HG02870 (cell line): Measurements from ENCODE around the gene SLC38A3.

Experiments used
- ATAC-seq: cut with Tn5 transposase; IDR thresholded peaks from one replicate; pipeline ENCODE4 v1.9.1; 2021; ENCODE audit warnings: mild to moderate bottlenecking, moderate library complexity; ENCODE audit not compliant: unreplicated experiment

SLC38A3 gene

DNA sequence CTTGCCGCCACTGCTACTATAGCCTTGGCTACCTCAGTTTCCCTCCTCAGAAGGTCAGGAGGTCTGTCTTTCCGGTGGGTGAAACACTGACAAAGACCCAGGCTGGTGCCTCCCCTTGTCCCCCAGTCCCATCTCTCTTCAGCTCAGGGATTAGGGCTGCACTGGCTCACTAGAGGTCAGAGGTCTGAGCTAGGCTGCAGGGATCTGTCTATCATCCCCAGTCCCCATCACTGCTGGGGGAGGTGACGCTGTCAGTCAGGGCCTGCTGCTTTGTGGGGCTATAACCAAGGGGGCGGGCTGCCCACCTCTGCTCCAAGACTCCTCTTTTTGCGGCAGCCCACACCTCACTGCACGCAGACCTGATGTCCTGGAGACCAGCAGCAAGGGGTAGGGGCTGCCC lies 36.3 kb upstream of the SLC38A3 start:
- ATAC-seq, result no peak

DNA sequence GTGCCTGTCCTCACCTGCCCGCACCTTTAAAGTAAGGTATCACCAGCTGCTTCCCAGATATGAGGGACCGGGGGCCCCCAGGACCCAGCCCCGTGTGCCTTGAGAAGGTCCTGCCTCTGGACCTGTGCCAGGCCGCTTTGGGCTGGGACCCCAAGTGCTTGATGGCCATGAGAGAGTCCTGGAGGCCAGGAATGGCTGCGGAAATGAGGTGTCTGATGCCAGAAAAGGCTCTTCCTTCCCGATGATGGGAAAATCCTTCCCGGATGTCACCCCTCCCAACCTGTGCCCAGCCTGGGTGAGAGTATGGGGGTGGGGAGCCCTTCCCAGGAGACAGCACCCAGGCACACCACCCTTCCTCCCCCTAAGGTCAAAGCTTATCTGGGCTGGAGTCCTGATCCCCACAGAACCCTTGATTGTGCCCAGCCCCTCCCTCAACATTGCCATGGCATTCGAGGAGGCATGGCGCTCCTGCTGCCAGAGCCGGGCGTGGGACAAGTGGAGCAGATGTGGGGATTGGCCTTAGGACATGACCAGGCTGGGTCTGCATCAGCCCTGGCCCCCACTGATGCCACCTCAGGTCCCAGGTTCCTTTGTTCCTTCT lies 35.7 kb upstream of the SLC38A3 start:
- ATAC-seq, result no peak

DNA sequence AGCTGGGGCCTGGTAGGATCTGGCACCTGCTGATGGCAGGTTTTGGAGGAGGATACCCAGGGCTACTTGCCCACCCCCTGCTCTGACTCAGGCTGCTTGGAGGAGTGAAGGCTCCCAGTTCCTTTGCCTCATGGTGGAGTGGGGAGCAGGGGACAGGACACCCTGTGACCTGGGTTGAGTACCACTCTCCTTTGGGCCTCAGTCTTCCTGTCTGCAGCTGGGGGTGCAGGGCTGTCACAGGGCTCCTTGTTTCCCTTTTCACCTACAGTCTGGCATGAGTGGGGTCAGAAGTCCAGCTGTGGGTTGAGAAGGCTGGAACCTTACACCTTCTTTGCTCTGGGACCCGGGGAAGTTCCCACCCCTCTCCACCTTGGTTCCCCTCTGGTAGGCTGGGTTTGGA lies 35.2 kb upstream of the SLC38A3 start:
- ATAC-seq, result no peak

DNA sequence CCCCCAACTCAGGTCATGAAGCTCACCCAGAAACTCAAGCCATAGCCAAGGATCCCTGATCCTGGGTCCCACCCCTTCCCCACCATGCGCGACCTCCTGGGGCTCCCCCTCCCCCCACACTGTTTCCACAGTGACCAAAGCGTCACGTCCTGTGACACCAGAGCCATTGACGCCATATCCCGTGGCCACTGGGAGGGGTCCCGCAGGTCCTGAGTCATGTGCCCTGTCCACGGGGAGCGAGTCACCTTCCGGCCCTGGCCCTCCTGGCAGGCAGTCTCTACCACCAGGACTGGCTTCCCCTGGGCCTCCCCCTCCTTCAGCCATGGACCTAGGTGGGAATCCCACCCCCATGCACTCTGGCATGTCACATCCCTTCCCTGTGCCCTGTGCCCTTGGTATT lies 34.4 kb upstream of the SLC38A3 start:
- ATAC-seq, result no peak

DNA sequence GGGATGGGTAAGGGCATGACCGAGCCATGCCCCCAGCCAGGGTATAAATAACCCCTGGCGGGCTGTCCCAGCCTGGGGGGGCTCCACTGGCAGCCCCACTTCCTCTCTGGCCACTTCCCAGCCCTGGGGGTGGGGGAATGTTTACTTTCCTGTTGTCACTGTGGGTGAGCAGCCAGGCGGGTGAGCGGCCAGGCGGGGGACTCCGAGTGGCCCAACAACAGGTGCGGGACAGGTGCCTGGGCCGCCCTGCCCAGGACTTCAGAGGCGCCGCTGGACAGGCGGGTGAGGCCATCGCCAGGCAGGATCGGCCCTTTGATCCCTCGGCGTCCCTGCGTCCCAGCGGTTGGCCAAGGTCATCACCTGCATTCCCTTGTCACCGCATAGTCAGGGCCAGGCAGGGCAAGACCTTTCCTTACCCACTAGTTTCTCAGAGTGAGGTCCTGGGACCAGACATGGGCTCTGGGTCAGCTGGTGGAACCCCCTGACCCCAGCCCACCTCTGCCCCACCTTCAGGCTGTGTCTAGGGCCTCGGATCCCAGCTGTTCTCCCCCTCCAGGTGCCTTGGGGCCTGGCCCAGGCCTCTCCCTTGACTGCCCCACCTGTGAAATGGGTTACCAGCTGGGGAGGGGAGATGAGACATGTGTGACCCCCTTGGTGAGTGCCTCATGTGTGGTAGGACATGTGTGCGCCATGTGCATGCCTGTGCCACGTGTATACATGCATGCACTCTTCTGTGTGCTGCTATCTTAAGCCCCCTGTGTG lies 33.4 kb upstream of the SLC38A3 start:
- no peak for ATAC-seq

DNA sequence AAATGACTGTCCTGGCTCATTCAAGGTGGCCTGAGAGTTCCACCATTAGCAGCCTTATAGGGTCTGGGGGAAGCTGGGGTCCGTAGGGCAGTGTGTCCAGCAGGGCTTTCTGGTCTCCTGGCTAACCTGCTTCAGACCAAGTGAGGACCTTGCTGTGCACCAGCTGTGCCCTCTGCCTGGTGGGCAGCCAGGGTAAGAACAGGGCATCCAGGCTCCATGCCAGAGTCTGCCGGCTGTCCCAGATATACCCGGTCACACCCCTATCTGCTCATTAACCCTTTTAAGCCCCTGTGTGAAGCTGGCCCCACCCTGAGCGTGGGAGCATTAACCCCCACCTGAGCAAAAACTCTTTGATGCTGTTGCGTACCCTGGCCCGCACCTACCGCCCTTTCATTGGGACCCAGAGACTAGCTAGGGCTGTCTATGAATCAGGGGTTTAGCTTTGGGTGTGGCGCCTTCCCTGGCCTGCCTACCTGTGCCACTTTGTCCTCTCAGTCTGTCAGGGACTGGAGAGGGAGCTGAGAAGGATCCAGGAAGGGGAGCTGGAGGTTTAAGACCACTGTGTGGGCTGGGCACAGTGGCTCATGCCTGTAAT lies 32.3 kb upstream of the SLC38A3 start:
- ATAC-seq, result no peak

DNA sequence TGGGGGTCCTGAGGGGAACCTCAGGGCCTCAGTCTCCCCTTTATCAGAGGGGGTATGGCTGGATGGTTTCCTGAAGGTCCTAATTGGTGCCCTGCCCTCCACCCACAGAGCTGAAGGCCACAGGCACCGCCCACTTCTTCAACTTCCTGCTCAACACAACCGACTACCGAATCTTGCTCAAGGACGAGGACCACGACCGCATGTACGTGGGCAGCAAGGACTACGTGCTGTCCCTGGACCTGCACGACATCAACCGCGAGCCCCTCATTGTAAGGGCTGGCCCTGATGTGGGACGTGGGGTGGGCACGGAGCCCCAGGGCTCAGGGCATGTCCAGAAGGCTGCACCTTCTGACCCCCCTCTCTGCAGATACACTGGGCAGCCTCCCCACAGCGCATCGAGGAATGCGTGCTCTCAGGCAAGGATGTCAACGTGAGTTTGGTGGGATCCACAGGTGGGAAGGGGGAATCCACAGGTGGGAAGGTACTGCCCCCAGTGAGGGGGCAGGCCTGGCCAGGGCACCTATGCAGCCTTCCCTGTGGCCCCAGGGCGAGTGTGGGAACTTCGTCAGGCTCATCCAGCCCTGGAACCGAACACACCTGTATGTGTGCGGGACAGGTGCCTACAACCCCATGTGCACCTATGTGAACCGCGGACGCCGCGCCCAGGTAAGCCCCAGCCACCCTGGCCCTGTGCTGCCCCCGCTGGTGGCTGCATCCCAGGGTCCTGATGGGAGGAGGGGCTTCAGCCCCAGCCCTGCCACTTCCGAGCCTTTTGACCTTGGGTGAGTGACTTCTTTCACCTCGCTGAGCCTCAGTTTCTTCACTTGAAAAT lies 31.2 kb upstream of the SLC38A3 start:
- ATAC-seq, result no peak

DNA sequence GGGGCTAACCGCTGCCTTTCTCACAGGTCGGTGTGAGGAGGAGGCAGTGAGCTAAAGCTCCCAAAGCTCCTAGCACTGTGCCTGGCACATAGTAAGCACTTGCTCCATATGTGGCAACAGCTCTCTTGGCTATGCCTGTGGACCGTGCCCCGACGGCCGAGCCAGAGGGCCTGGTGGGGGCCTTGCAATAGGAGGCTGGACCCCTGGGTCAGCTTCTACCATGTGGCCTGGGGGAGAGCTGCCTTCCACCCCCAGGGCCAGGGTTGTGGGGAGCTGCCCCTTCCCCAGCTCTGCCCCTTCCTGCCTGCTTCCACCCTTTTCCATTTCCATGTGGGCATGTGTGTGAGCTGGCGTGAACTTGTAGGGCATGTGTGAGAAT lies 30.6 kb upstream of the SLC38A3 start:
- ATAC-seq, result no peak

DNA sequence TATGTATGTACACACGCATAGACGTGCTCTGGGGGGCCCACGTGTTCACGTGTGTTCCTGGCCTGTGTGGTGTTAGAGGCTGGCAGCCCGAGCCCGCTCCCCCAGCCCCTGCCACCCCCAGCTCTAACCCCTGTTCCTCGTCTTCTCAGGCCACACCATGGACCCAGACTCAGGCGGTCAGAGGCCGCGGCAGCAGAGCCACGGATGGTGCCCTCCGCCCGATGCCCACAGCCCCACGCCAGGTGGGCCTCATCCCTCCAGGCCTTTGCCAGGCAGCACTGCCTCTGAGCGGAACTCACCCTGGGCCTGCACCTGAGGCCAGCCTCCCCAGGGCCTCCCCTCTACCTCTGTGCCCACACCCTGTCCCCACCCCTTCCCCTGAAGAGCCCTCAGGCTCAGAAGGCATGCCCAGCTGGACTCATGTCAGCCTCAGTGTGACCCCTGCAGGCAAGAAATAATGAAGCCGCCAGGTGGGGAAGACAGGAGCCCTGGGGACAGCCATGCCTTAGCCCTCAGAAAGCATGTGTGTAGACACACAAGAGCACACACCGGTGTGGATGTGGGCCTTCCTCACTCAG lies 30.0 kb upstream of the SLC38A3 start:
- ATAC-seq, result no peak

DNA sequence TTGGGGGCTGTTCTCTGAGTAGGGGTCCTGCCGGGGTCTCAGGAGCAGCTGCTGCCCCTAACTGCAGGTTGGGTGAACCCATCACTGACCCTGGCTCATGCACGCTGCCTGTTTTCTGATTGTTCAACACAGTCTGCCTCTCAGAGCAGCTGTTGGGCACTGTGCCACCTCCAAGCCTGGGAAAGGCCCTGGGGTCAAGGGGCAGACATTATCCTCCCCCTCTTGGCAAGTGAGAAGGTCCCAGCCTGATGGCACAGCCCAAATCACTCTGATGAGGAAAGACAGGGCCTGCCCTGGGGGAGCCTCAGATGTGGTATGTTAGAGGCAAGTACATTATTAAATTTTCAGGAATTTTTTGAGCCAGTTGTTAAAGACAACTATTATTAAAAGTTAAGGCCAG lies 27.7 kb upstream of the SLC38A3 start:
- no peak for ATAC-seq

DNA sequence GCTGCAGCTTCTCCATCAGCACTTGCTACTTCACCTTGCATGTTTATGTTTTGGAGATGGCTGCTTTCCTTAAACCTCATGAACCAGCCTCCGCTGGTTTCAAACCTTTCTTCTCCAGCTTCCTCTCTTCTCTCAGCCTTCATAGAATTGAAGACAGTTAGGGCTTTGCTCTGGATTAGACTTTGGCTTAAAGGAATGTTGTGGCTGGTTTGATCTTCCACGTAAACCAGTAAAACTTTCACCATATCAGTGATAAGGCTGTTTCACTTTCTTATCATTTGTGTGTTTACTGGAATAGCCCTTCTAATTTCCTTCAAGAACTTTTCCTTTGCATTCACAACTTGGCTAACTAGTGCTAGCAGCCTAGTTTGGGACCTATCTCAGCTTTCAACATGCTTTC lies 25.4 kb upstream of the SLC38A3 start:
- no peak for ATAC-seq

DNA sequence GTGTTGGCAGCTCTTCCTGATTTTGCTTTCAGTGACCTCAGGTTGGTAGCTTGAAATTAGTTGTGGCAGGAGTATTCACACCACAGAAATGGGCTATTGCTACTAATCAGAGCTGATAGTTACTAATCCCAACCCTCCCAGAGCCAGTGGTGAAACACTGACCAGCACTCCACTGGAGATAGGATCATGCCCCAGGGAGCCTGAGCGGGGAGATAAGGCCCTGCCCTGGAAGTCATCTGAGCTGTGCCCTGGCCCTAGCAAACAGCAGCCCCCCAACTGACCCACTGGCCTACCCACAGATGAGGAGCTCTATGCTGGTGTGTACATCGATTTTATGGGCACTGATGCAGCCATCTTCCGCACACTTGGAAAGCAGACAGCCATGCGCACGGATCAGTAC lies 23.1 kb upstream of the SLC38A3 start:
- no peak for ATAC-seq

DNA sequence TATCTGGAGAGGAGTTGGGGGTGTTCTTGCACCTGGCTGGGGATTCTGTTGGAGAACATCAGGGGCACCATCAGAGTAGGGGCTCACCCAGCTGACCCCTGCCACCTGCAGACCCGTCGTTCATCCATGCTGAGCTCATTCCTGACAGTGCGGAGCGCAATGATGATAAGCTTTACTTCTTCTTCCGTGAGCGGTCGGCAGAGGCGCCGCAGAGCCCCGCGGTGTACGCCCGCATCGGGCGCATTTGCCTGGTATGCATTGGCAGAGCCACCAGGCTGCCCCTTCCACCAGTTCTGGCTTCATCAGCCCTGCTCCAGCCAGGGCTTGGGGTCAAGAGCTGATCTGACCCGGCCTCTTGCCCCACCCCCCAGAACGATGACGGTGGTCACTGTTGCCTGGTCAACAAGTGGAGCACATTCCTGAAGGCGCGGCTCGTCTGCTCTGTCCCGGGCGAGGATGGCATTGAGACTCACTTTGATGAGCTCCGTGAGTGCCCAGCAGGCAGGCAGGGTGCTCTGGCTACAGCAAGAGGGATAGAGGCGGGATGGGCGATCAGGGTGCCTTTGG lies 22.5 kb upstream of the SLC38A3 start:
- ATAC-seq, result no peak

DNA sequence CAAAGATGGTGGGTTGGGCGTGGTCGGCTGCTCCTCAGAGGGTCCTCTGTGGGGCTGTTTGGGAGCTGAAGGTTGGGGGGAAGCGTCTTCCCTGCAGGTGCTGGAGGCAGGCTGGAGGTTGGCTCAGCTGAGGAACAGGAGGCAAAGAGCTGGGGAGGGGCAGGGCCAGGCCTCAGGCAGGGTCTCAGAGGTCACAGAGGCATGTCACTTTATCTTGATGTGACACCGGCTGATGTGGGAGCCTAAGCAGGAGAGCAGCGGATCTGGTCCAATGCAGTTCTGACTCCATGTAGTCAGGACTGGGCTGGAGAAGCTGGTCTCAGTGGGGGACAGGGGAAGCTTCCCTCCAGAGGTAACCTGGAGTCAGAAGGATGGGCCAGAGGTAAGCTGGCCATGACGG lies 21.3 kb upstream of the SLC38A3 start:
- ATAC-seq, result no peak

DNA sequence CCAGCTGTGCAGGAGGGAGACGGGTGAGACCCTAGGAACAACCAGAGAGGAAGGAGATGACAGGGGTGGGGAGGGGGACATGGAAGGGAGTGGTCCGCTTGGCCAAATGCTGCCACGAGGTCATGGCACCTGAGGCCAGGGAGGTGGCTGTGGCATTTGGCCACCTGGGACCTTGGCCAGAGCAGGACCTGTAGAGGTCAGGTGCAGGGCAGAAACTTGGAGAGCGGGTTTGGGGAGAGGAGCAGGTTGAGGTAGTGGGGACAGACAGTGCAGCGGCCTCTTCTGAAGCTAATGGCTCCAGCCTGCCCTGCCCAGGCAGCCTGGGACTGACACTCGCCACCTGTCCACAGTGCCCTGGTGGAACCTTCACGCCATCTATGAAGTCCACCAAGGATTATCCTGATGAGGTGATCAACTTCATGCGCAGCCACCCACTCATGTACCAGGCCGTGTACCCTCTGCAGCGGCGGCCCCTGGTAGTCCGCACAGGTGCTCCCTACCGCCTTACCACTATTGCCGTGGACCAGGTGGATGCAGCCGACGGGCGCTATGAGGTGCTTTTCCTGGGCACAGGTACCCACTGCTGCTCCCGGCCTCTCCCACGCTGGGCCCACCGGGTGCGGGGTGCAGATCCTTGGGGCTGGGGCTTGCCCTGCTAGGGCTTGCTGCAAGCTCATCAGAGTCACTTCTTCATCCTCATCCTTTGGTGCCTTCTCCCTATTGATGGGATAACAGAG lies 20.7 kb upstream of the SLC38A3 start:
- ATAC-seq, result no peak

DNA sequence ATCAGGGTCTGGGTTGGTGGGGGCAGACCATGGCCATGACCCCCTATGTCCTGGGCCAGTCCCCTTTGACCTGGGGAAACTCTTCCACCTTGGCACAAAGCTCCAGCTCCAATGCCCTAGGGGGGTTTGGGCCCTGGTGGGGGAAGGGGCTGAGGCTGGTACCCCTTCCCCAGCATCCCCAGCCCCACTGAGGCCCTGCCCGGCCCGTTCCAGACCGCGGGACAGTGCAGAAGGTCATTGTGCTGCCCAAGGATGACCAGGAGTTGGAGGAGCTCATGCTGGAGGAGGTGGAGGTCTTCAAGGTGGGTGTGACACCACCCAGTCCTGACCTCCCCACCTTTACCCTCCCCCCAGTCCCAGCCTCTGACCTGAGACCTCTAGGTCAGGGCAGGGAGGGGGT lies 19.8 kb upstream of the SLC38A3 start:
- no peak for ATAC-seq

DNA sequence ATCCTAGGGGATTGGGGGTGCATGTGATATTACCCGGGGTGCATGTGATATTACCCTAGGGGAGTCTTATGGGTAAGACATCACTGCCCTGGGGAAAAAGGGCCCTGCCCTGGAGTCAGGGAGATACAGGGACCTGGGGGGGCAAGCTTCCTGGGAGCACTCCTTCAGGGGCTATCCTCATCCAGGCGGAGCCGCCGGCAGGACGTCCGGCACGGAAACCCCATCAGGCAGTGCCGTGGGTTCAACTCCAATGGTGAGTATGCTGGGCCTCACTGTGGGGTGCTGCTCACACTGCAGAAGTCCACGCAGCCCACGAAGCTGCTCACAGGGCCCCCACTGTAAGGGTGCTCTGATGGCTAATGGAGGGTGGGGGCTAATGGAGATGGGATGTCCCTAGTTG lies 19.0 kb upstream of the SLC38A3 start:
- ATAC-seq, result no peak

DNA sequence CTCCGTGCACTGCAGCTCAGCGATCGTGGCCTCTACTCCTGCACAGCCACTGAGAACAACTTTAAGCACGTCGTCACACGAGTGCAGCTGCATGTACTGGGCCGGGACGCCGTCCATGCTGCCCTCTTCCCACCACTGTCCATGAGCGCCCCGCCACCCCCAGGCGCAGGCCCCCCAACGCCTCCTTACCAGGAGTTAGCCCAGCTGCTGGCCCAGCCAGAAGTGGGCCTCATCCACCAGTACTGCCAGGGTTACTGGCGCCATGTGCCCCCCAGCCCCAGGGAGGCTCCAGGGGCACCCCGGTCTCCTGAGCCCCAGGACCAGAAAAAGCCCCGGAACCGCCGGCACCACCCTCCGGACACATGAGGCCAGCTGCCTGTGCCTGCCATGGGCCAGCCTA lies 17.3 kb upstream of the SLC38A3 start:
- no peak for ATAC-seq

DNA sequence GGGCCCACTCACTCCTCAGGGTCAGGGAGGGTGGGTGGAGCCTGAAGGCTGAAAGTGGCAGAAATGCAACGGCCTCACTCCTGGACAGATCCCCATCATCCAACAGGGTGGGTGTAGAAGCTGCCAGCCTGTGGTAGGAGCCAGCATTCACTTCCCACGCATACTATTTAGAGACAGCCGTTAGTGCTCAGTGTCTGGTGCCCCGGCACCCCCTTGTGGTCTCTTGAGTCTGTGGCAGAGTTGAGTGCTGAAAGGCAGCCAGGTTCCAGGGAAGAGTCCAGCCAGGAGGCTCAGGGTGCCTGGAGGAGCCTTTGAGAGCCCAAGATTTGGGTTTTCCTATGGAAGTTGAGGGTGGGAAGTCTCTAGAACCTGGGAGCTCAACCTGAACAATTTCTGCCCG lies 15.8 kb upstream of the SLC38A3 start:
- no peak for ATAC-seq

DNA sequence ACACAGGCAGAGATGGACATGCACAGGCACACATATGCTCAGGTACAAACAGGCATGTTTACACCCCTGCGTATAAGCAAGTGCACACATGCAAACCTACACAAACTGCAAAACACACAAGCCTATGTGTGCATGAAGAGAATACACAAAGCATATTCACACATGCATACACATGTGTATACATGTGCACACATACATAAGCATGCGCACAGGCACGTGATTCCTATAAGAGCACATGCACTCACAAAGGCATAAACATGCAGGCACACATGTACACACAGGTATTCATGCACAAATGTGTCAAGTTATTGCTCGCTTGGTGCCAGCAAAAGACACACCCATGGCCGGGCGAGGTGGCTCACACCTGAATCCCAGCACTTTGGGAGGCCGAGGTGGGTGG lies 15.1 kb upstream of the SLC38A3 start:
- no peak for ATAC-seq
